HG03097 (cell line): ENCODE results near the gene TMEM167B.
"Not testable (repeated sequence)": the region's sequence is repeated elsewhere in the genome, so short reads cannot be mapped to it uniquely, and the experiment has no call there.

Experiments used
- ATAC-seq: cut with Tn5 transposase; IDR thresholded peaks from one replicate; pipeline ENCODE4 v1.9.1; 2021; ENCODE audit not compliant: unreplicated experiment, low FRiP score

TMEM167B gene

GRCh38 chr1:109112652-109113285, 22.2 kb downstream of the TMEM167B start:
- ATAC-seq, result peak; percentile 66

GRCh38 chr1:109113590-109114341, 23.2 kb downstream of the TMEM167B start, which contains the start of gene ELAPOR1:
Gene ELAPOR1 (plus strand): TSS chr1:109114115. CDS start chr1:109114184, 69 bp downstream.
- ATAC-seq, result no peak

DNA sequence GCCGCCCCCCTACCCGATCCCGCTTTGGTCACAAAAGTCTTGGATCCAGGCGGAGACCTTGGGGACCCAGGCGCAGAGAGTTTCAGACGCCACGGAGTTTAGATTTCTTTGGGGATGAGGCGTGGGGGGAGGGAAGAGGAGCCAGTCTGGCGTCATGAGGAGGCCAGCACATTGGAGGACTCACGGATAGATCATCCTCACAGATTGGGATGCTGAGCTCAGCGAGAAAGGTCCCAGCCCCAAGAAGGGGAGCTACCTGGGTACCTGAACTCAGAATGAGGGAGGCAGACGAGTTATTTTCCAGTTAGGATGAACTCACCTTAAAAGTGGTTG, 23.7 kb downstream of the TMEM167B start:
- ATAC-seq, result no peak

GRCh38 chr1:109115685-109116084, 25.1 kb downstream of the TMEM167B start:
- ATAC-seq, result no peak

- no peak for ATAC-seq
Measured at GRCh38 chr1:109116286-109116685, 25.7 kb downstream of the TMEM167B start.

GRCh38 chr1:109118089-109118488, 27.5 kb downstream of the TMEM167B start:
- ATAC-seq, result no peak

DNA sequence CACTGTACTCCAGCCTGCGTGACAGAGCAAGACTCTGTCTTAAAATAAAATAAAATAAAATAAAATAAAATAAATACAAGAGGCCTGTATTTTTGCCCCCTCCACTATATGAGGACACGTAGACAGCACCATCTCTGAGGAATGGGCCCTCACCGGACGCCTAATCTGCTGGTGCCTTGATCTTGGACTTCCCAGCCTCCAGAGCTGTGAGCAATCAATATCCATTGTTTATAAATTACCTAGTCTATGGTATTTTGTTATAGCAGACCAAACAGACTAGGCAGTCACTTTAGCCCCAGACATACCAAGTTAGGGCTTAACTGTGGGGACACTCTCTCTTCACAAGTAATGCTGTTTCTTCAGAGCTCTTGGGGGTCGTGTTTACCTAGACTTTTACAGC, 29.8 kb downstream of the TMEM167B start:
- ATAC-seq, result no peak

DNA sequence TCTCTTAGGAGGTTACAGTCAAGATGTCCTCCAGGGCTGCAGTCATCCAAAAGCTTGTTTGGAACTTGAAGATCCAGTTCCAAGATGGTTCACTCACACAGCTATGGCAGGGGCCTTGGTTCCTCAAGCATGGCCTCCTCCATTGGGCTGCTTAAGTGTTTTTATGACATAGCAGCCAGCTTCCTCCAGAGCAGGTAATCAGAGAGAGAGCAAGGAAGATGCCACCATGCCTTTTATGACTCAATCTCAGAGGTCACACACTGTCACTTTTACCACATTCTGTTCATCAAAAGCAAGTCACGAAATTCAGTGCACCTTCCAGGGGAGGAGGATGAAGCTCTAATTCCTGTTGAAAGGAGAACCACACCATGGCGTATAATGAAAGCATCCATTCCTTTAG, 40.5 kb downstream of the TMEM167B start:
- ATAC-seq, result no peak

GRCh38 chr1:109131800-109132199, 41.2 kb downstream of the TMEM167B start:
- ATAC-seq, result no peak

DNA sequence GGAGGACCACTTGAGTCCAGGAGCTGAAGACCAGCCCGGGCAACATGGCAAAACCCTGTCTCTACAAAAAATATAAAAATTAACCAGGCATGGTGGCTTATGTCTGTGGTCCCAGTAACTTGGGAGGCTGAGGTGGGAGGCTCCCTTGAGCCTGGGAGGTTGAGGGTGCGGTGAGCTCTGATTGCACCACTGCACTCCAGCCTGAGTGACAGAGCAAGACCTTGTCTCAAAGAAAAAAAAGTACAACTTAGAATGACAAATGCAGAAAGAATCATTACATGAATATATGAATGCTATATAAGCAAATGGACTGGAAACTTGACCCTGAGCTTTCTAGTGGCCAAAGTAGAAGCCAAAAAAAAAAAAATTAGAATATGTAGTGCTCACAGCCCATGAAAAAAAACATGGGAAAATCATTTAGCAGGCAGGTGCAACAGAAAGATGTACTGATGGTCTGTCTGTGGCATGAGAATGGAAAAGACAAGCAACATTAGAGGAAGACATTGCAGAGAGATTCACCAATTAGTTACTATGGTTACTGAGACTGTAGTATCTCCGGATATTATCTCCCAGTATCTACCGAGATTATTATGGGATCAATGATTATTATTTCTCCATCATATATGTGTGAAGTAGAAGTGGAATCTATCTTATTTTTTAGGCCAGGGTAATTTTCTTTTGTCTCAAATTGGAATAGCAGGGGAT, 42.6 kb downstream of the TMEM167B start:
- no peak for ATAC-seq

GRCh38 chr1:109133815-109134214, 43.3 kb downstream of the TMEM167B start:
- no peak for ATAC-seq

DNA sequence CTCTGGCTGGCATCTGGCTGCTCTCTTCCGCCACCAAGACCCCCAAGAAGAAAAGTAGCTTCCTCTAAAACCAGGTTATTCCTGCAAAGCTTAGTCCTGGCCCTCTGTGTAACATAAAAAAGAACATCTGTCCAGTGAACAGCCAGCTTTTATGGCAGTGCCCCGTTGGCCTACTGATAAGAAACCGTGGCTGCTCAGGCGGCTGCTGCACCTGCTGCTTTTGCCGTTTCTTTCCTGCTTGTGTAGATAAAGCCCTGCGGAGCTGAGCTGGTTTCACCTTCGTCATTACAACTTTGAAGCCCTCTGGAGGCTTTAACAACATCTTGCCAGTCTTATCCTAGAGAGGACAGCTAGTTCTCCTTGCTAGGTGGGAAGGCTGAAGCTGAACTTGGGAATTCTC, 43.9 kb downstream of the TMEM167B start:
- ATAC-seq, result no peak

- no peak for ATAC-seq
Measured at GRCh38 chr1:109135940-109136339, 45.4 kb downstream of the TMEM167B start.

GRCh38 chr1:109136766-109137165, 46.2 kb downstream of the TMEM167B start:
- no peak for ATAC-seq

DNA sequence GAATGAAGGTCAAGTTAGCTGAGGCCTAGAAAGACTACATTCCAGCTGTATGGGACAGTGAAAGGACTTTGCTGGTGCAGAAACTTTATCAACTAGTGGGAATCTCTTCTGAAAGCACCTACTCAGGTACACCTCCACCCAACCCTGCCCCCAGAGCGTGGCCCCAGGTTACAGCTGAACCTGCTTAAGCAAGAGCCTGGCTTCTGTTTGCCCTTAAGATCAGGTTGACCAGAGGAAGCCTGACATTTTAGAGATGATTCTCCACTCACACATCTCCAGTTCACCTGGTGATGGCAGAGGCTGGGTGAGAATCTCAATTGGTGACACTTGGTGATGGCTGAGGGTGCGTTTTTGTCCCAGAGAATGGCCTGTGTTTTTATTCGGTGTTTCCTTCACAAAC, 47.4 kb downstream of the TMEM167B start:
- ATAC-seq, result no peak

DNA sequence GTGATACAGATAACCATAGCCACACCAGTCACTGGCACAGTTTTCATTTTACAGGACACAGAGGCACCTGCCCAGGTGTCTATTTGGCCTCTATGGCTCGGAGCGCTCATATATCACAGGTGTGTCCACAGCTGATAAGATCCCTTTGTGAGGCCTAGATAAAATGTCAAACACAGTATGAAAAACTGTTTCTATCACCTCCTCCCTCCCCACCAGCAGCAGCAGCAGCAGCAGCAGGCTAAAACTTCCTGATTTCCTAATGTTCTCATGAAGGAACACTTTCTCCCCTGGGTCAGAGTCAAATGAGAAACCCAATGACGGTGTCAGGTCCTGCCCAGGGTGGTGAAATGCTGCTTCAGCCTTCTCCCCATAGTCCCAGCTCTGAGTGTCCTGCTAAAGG, 47.8 kb downstream of the TMEM167B start:
- ATAC-seq, result no peak

GRCh38 chr1:109140392-109140791, 49.8 kb downstream of the TMEM167B start:
- ATAC-seq, result no peak

GRCh38 chr1:109142260-109142659, 51.7 kb downstream of the TMEM167B start:
- ATAC-seq, result no peak

DNA sequence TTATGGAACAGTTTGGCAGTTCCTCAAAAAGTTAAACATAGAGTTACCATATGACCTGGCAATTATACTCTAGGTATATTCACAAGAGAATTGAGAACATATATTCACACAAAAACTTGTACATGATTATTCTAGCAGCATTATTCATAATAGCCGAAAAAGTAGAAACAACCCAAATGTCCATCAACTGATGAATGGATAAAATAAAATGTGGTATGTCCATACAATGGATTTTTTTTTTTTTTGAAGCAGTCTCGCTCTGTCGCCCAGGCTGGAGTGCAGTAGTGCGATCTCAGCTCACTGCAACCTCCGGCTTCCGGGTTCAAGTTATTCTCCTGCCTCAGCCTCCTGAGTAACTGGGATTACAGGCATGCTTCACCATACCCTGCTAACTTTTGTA, 52.2 kb downstream of the TMEM167B start:
- not testable (repeated sequence) for ATAC-seq
